Inflammatory macrophage treated with lipopolysaccharide for 4 hours (primary cell): ENCODE measurements around the gene KSR2.

Source experiments
- DNase-seq: peaks from one replicate; pipeline ENCODE4 v3.0.0-alpha.2; 2020

Gene KSR2

GRCh38 chr12:117564881-117565280 lies 403.9 kb downstream of the KSR2 start:
- no peak for DNase-seq

- no peak for DNase-seq
These were observed 405.1 kb downstream of the KSR2 start for GRCh38 chr12:117563706-117564105.

- DNase-seq, result no peak
These were observed 405.8 kb downstream of the KSR2 start for GRCh38 chr12:117563007-117563406.

GRCh38 chr12:117561990-117562389 lies 406.8 kb downstream of the KSR2 start:
- no peak for DNase-seq

- no peak for DNase-seq
These were observed 408.8 kb downstream of the KSR2 start for GRCh38 chr12:117559978-117560377.

- no peak for DNase-seq
These were observed 412.9 kb downstream of the KSR2 start for GRCh38 chr12:117555889-117556288.

- no peak for DNase-seq
These were observed 415.8 kb downstream of the KSR2 start for GRCh38 chr12:117552971-117553370.

- DNase-seq, result no peak
These were observed 417.1 kb downstream of the KSR2 start for GRCh38 chr12:117551665-117552064.

- no peak for DNase-seq
These were observed 421.6 kb downstream of the KSR2 start for GRCh38 chr12:117547209-117547608.

- DNase-seq, result no peak
These were observed 423.6 kb downstream of the KSR2 start for GRCh38 chr12:117545216-117545615.

GRCh38 chr12:117540011-117540410 lies 428.8 kb downstream of the KSR2 start:
- no peak for DNase-seq

GRCh38 chr12:117538926-117539325 lies 429.9 kb downstream of the KSR2 start:
- no peak for DNase-seq

GRCh38 chr12:117538032-117538690 lies 430.6 kb downstream of the KSR2 start:
- no peak for DNase-seq

GRCh38 chr12:117533687-117534086 lies 435.1 kb downstream of the KSR2 start:
- no peak for DNase-seq

- no peak for DNase-seq
These were observed 438.0 kb downstream of the KSR2 start for GRCh38 chr12:117530796-117531195.

- no peak for DNase-seq
These were observed 440.3 kb downstream of the KSR2 start for GRCh38 chr12:117528538-117528937.

GRCh38 chr12:117527479-117527855 lies 441.3 kb downstream of the KSR2 start:
- DNase-seq, result no peak

GRCh38 chr12:117526757-117527478 lies 441.9 kb downstream of the KSR2 start:
- no peak for DNase-seq

GRCh38 chr12:117525766-117526165 lies 443.0 kb downstream of the KSR2 start:
- no peak for DNase-seq

- no peak for DNase-seq
These were observed 444.0 kb downstream of the KSR2 start for GRCh38 chr12:117524806-117525205.

GRCh38 chr12:117523971-117524370 lies 444.8 kb downstream of the KSR2 start:
- no peak for DNase-seq

GRCh38 chr12:117522559-117522958 lies 446.2 kb downstream of the KSR2 start:
- DNase-seq, result no peak

- DNase-seq, result no peak
These were observed 446.9 kb downstream of the KSR2 start for GRCh38 chr12:117521867-117522266.

GRCh38 chr12:117521346-117521745 lies 447.4 kb downstream of the KSR2 start:
- peak; percentile 90 for DNase-seq
